SK-N-SH (cell line): ENCODE results near the gene MYOD1. TPM values are rescaled to one million over a fixed set of nuclear protein-coding genes. Genes with fewer than 3 reads are reported as not detected.

Source experiments
- CTCF ChIA-PET: fragments of 300-600, 350-600 bp; formaldehyde crosslinking; extraction: SDS; loops from one replicate; lab custom pipeline; 2021; lab: Yijun Ruan, JAX
- POLR2A ChIA-PET: fragments of 350-600 bp; sonication (Branson Sonifier 250); formaldehyde crosslinking; extraction: SDS; loops from one replicate; lab custom pipeline; 2020; ENCODE audit warnings: antibody characterized with exemption, inconsistent platforms; lab: Yijun Ruan, JAX
- DNase-seq: peaks from one replicate; pipeline ENCODE4 v3.0.0; 2012
- H2AFZ ChIP-seq: fragments of 200-600 bp; sonication (generic); 2 replicates; pipeline ENCODE4 v1.8.1; 2016; ENCODE audit warnings: antibody characterized with exemption, mild to moderate bottlenecking, low read depth
- H3F3A ChIP-seq: fragments of 200-600 bp; sonication (generic); replicated peaks from 2 replicates; pipeline ENCODE3; 2016; ENCODE audit warnings: antibody characterized with exemption, mild to moderate bottlenecking; ENCODE audit not compliant: insufficient read depth
- H3K27ac ChIP-seq, 2 experiments: fragments of 200-500 bp in 1 of 2; fragments of 200-600 bp in 1 of 2; sonication (Bioruptor generic) in 1 of 2; sonication (generic), shearing (Covaris generic) in 1 of 2; 2 replicates each; pipeline versions ENCODE4 v1.5.1 to v1.6.1; 2014 to 2016; ENCODE audit warnings: low read depth in 2 of 2, inconsistent platforms in 1 of 2, low read length in 1 of 2, mild to moderate bottlenecking in 1 of 2, mixed read lengths in 1 of 2
- H3K27me3 ChIP-seq: fragments of 200-600 bp; sonication (generic), shearing (Covaris generic); 2 replicates; pipeline ENCODE4 v1.6.1; 2016; ENCODE audit warnings: mixed run types; ENCODE audit not compliant: insufficient read depth
- H3K36me3 ChIP-seq, 2 experiments: fragments of 200-500 bp in 1 of 2; fragments of 200-600 bp in 1 of 2; sonication (Bioruptor generic) in 1 of 2; sonication (generic) in 1 of 2; replicated peaks in 1 of 2; 2 replicates each; pipeline versions ENCODE3 to v1.5.1; 2014 to 2016; ENCODE audit warnings: low read length in 1 of 2, mild to moderate bottlenecking in 1 of 2; ENCODE audit not compliant: insufficient read depth in 2 of 2, control insufficient read depth in 1 of 2
- H3K4me1 ChIP-seq, 2 experiments: fragments of 200-500 bp in 1 of 2; fragments of 200-600 bp in 1 of 2; sonication (Bioruptor generic) in 1 of 2; sonication (generic), shearing (Covaris generic) in 1 of 2; 2 replicates each; pipeline versions ENCODE4 v1.5.1 to v1.6.1; 2014 to 2016; ENCODE audit warnings: low read depth in 1 of 2, low read length in 1 of 2, mixed run types in 1 of 2; ENCODE audit not compliant: insufficient read depth in 2 of 2, control insufficient read depth in 1 of 2
- H3K4me2 ChIP-seq: fragments of 200-600 bp; sonication (generic), shearing (Covaris generic); 2 replicates; pipeline ENCODE4 v1.6.1; 2017; ENCODE audit warnings: mixed run types
- H3K4me3 ChIP-seq, 2 experiments: fragments of 200-500 bp in 1 of 2; fragments of 200-600 bp in 1 of 2; sonication (Bioruptor generic) in 1 of 2; sonication (generic), shearing (Covaris generic) in 1 of 2; 2 replicates each; pipeline versions ENCODE4 v1.5.1 to v1.8.1; 2014 to 2016; ENCODE audit warnings: low read depth in 2 of 2, inconsistent platforms in 1 of 2, low read length in 1 of 2, mild to moderate bottlenecking in 1 of 2, mixed read lengths in 1 of 2, moderate library complexity in 1 of 2
- H3K79me2 ChIP-seq: fragments of 200-600 bp; sonication (generic); 2 replicates; pipeline ENCODE4 v1.8.1; 2017; ENCODE audit warnings: mild to moderate bottlenecking; ENCODE audit not compliant: insufficient read depth
- H3K9ac ChIP-seq: fragments of 200-600 bp; sonication (generic); 2 replicates; pipeline ENCODE4 v1.6.1; 2017; ENCODE audit warnings: mixed run types
- H3K9me2 ChIP-seq: fragments of 200-600 bp; sonication (generic); 2 replicates; pipeline ENCODE4 v1.6.1; 2017; ENCODE audit warnings: mixed run types
- H3K9me3 ChIP-seq: fragments of 200-600 bp; sonication (generic); 2 replicates; pipeline ENCODE4 v1.6.1; 2017; ENCODE audit warnings: mixed run types, mild to moderate bottlenecking, moderate library complexity
- H4K20me1 ChIP-seq: fragments of 200-600 bp; sonication (generic); 2 replicates; pipeline ENCODE4 v1.6.1; 2017; ENCODE audit warnings: mild to moderate bottlenecking, mixed run types; ENCODE audit not compliant: insufficient read depth
- CHD2 ChIP-seq: fragments of 150-350 bp; IDR thresholded peaks from 2 replicates; pipeline ENCODE4 v1.6.1; 2018; ENCODE audit warnings: low read length; ENCODE audit not compliant: partially characterized antibody
- EZH2phosphoT487 ChIP-seq: fragments of 200-600 bp; sonication (generic); IDR thresholded peaks from 2 replicates; pipeline ENCODE4 v1.6.1; 2017; ENCODE audit warnings: low read depth, mixed run types, mild to moderate bottlenecking, antibody characterized with exemption, moderate library complexity, borderline replicate concordance
- FOXJ3 ChIP-seq: sonication (generic); formaldehyde crosslinking; IDR thresholded peaks from 2 replicates; pipeline ENCODE4 v1.5.1; 2020; ENCODE audit warnings: mild to moderate bottlenecking, missing genetic modification reagents
- FOXM1 ChIP-seq: IDR thresholded peaks from 2 replicates; pipeline ENCODE4 v1.4.0; 2012; ENCODE audit warnings: low read depth, mild to moderate bottlenecking
- GABPA ChIP-seq: IDR thresholded peaks from 2 replicates; pipeline ENCODE4 v1.4.0; 2012; ENCODE audit warnings: low read depth, mild to moderate bottlenecking
- GATA2 ChIP-seq: sonication (generic); formaldehyde crosslinking; IDR thresholded peaks from 2 replicates; pipeline ENCODE4 v1.5.0; 2020; ENCODE audit warnings: mild to moderate bottlenecking, missing genetic modification reagents
- JUND ChIP-seq: IDR thresholded peaks from 2 replicates; pipeline ENCODE4 v1.4.0; 2012
- MEF2A ChIP-seq: IDR thresholded peaks from 2 replicates; pipeline ENCODE4 v1.4.0; 2012; ENCODE audit warnings: low read depth, borderline replicate concordance
- POLR2AphosphoS5 ChIP-seq: IDR thresholded peaks from 2 replicates; pipeline ENCODE4 v1.6.1; 2012; ENCODE audit warnings: low read depth, low read length
- RAD21 ChIP-seq: IDR thresholded peaks from 2 replicates; pipeline ENCODE4 v1.6.1; 2012; ENCODE audit warnings: mild to moderate bottlenecking, low read length
- RCOR1 ChIP-seq: fragments of 150-350 bp; IDR thresholded peaks from 2 replicates; pipeline ENCODE4 v1.6.1; 2017; ENCODE audit warnings: antibody characterized with exemption, low read length
- RXRA ChIP-seq: IDR thresholded peaks from 2 replicates; pipeline ENCODE4 v1.4.0; 2012; ENCODE audit warnings: low read depth, mild to moderate bottlenecking, borderline replicate concordance
- SMC3 ChIP-seq: IDR thresholded peaks from 2 replicates; pipeline ENCODE4 v1.6.1; 2012; ENCODE audit warnings: low read depth, low read length, improper control_type of control experiment
- TEAD4 ChIP-seq: IDR thresholded peaks from 2 replicates; pipeline ENCODE4 v1.4.0; 2012; ENCODE audit warnings: mild to moderate bottlenecking, borderline replicate concordance; ENCODE audit not compliant: insufficient read depth
- YY1 ChIP-seq: IDR thresholded peaks from 2 replicates; pipeline ENCODE4 v1.4.0; 2012; ENCODE audit warnings: low read depth, mild to moderate bottlenecking
- WGBS: methylation state at CpG from one replicate; pipeline ENCODE4 v1.1.6; 2017; ENCODE audit warnings: low lambda C conversion rate; 5-methylcytosine and 5-hydroxymethylcytosine counted together
- polyA plus RNA-seq, 3 experiments: library from polyadenylated mRNA; depleted of rRNA; stranded (reverse); fragments of >200 nt; gene quantifications; 2 replicates each; pipeline ENCODE4 v1.2.3, GENCODE V29; 2012
- TF ChIP-seq, protein P1 (sequence below): IDR thresholded peaks from 2 replicates; pipeline ENCODE4 v1.4.0; 2012; ENCODE audit warnings: low read depth, borderline replicate concordance
- TF ChIP-seq, protein P2 (sequence below): fragments of 150-350 bp; IDR thresholded peaks from 2 replicates; pipeline ENCODE4 v1.6.1; 2016; ENCODE audit warnings: mild to moderate bottlenecking, low read depth, low read length
- TF ChIP-seq, protein P3 (sequence below): IDR thresholded peaks from 2 replicates; pipeline ENCODE4 v1.4.0; 2012; ENCODE audit warnings: low read depth
- TF ChIP-seq, protein P4 (sequence below): fragments of 200-600 bp; sonication (generic); IDR thresholded peaks from 2 replicates; pipeline ENCODE4 v1.6.1; 2017; ENCODE audit warnings: antibody characterized with exemption, mild to moderate bottlenecking, moderate library complexity
- TF ChIP-seq, protein P5 (sequence below): fragments of 150-350 bp; IDR thresholded peaks from 2 replicates; pipeline ENCODE4 v1.6.1; 2017; ENCODE audit warnings: antibody characterized with exemption, low read length, low read depth, borderline replicate concordance

The MYOD1 gene
- polyA plus RNA-seq, 1 of the 3 experiments (the other 2 are of a cell fraction): not detected

DNA sequence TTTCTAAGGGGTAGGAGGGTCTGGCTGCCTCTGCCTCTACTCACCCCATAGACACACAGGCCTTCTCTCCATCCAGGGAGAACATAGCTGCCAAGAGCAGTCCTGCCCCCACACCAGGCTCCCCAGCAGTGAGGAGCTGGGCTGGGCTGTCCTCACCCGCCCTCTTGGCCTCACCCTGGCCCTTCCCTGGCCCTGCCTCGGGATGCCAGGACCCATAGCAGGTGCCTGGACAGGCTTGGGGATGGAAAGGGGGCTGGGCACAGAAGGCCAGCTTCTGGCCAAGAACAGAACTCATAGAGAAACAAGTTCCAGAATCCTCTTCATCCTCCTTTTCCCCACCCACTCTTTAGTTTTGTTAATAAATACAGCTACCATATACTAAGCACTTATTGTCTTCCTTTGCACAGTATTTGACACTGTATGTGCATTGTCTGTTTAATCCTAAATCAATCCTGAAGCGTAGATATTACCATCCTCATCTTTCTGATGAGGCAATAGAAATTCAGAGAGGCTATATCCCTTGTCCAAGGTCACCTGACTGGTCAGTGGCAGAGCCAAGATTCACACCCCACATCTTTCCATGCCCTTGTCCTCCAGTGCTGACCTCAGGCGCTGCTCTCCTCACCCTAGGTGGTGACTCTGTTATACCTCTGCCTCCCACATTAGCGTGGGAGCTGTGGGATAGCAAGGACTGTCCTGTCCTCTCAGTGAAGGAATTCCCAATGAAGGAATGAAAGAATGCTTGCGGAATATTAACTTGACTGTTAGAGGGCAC, 22.0 kb upstream of the MYOD1 start:
- Histone ChIP-seq H3K4me1 (no peaks in the 10 kb centered on the region), H4K20me1 (no peaks in the 10 kb centered on the region)
- no peak for TF ChIP-seq FOXM1
- no peak for TF ChIP-seq CHD2
- TF ChIP-seq, protein P1, sequence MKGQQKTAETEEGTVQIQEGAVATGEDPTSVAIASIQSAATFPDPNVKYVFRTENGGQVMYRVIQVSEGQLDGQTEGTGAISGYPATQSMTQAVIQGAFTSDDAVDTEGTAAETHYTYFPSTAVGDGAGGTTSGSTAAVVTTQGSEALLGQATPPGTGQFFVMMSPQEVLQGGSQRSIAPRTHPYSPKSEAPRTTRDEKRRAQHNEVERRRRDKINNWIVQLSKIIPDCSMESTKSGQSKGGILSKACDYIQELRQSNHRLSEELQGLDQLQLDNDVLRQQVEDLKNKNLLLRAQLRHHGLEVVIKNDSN: no peak
- no peak for TF ChIP-seq RXRA
- TF ChIP-seq GATA2 (CRISPR knock-in tag): no peak
- no peak for TF ChIP-seq MEF2A
- TF ChIP-seq POLR2AphosphoS5: no peak
- TF ChIP-seq TEAD4: no peak
- TF ChIP-seq FOXJ3 (CRISPR knock-in tag): no peak
- no peak for TF ChIP-seq SMC3
- no peak for TF ChIP-seq YY1
- TF ChIP-seq, protein P2, sequence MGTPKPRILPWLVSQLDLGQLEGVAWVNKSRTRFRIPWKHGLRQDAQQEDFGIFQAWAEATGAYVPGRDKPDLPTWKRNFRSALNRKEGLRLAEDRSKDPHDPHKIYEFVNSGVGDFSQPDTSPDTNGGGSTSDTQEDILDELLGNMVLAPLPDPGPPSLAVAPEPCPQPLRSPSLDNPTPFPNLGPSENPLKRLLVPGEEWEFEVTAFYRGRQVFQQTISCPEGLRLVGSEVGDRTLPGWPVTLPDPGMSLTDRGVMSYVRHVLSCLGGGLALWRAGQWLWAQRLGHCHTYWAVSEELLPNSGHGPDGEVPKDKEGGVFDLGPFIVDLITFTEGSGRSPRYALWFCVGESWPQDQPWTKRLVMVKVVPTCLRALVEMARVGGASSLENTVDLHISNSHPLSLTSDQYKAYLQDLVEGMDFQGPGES: no peak
- no peak for TF ChIP-seq EZH2phosphoT487
- TF ChIP-seq RAD21: no peak
- TF ChIP-seq, protein P3, sequence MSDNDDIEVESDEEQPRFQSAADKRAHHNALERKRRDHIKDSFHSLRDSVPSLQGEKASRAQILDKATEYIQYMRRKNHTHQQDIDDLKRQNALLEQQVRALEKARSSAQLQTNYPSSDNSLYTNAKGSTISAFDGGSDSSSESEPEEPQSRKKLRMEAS: no peak
- TF ChIP-seq, protein P4, sequence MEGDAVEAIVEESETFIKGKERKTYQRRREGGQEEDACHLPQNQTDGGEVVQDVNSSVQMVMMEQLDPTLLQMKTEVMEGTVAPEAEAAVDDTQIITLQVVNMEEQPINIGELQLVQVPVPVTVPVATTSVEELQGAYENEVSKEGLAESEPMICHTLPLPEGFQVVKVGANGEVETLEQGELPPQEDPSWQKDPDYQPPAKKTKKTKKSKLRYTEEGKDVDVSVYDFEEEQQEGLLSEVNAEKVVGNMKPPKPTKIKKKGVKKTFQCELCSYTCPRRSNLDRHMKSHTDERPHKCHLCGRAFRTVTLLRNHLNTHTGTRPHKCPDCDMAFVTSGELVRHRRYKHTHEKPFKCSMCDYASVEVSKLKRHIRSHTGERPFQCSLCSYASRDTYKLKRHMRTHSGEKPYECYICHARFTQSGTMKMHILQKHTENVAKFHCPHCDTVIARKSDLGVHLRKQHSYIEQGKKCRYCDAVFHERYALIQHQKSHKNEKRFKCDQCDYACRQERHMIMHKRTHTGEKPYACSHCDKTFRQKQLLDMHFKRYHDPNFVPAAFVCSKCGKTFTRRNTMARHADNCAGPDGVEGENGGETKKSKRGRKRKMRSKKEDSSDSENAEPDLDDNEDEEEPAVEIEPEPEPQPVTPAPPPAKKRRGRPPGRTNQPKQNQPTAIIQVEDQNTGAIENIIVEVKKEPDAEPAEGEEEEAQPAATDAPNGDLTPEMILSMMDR: no peak
- TF ChIP-seq GABPA: no peak
- TF ChIP-seq RCOR1: no peak
- no peak for TF ChIP-seq JUND
- TF ChIP-seq, protein P5, sequence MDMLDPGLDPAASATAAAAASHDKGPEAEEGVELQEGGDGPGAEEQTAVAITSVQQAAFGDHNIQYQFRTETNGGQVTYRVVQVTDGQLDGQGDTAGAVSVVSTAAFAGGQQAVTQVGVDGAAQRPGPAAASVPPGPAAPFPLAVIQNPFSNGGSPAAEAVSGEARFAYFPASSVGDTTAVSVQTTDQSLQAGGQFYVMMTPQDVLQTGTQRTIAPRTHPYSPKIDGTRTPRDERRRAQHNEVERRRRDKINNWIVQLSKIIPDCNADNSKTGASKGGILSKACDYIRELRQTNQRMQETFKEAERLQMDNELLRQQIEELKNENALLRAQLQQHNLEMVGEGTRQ: no peak
- TF ChIP-seq, all 33 proteins: peak for 0
- no peaks in the 10 kb centered on the region for H3K9me2 ChIP-seq
- H3K4me3 ChIP-seq: no peak overlapping the region
- H3F3A ChIP-seq: no peaks in the 10 kb centered on the region
- no peak overlapping the region for H3K4me2 ChIP-seq
- 28% methylated on average over 4 of the region's 6 CpGs for WGBS
- ChIA-PET CTCF (interaction anchor here (2.1 kb wide), 2 partner anchors 23 to 33 kb away, joined by 7 to 8 read pairs; no protein-coding TSS in a partner anchor), POLR2A (interaction anchor here (0.8 kb wide), 1 partner anchor 12 kb away, joined by 3 read pairs; no protein-coding TSS in a partner anchor)
- H3K9ac ChIP-seq: no peak overlapping the region
- no peak for DNase-seq
- H2AFZ ChIP-seq: no peak overlapping the region
- no peaks in the 10 kb centered on the region for H3K9me3 ChIP-seq
- H3K79me2 ChIP-seq: no peaks in the 10 kb centered on the region
- H3K27ac ChIP-seq: no peak overlapping the region
- peaks cover 13% of the 10 kb centered on the region; the same call in 1 of the 2 replicates for H3K27me3 ChIP-seq
- H3K36me3 ChIP-seq: no peaks in the 10 kb centered on the region
